ENCODE data around the gene NAA80. TPM values are rescaled to one million over a fixed set of nuclear protein-coding genes. Genes with fewer than 3 reads are reported as not detected.
"Not testable (repeated sequence)": the region's sequence is repeated elsewhere in the genome, so short reads cannot be mapped to it uniquely, and the experiment has no call there.

Gene NAA80
- polyA plus RNA-seq, 6 donors from 2014 or later, result 9.0 to 15.5 (median 11.6) TPM

DNA sequence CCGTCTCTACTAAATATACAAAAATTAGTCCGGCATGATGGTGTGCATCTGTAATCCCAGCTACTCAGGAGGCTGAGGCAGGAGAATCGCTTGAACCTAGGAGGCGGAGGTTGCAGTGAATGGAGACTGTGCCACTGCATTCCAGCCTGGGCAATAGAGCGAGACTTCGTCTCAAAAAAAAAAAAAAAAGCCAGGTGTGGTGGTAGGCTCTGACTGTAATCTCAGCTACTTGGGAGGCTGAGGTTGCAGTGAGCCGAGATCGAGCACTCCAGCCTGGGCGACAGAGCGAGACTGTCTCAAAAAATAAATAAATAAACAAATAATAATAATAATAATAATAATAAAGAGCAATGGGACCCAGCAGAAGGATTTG is 26.7 kb downstream of the NAA80 start:
- H3K27me3 Mint-ChIP-seq, result peaks cover 31 to 61% (median 32%) of the 10 kb centered on the region in 3 donors
- peak overlapping the region in 1 of 6 donors; percentile 84 for H3K27ac Mint-ChIP-seq
- not testable (repeated sequence) for ATAC-seq (ENCODE audit: low read depth in 2 of 2); H3K9me3 Mint-ChIP-seq; DNase-seq; H3K36me3 Mint-ChIP-seq
- peak overlapping the region in 2 of 8 donors; percentile 56 to 84 for H3K4me3 Mint-ChIP-seq
- H3K4me1 Mint-ChIP-seq, result peaks cover 19 to 29% (median 25%) of the 10 kb centered on the region in 3 donors

- H3K4me1 Mint-ChIP-seq, result peaks cover 19 to 29% (median 25%) of the 10 kb centered on the region in 3 donors
- no peaks in the 10 kb centered on the region for H3K9me3 Mint-ChIP-seq
- no peak for ATAC-seq (ENCODE audit: low read depth in 2 of 2)
- peak overlapping the region in 1 of 8 donors; percentile 15 for H3K4me3 Mint-ChIP-seq
- no peak for DNase-seq
- H3K36me3 Mint-ChIP-seq, result no peaks in the 10 kb centered on the region
- H3K27ac Mint-ChIP-seq, result no peak overlapping the region
- H3K27me3 Mint-ChIP-seq, result peaks cover 31 to 63% (median 31%) of the 10 kb centered on the region in 3 donors
These were observed 27.8 kb downstream of the NAA80 start for GRCh38 chr3:50271314-50271936.

DNA sequence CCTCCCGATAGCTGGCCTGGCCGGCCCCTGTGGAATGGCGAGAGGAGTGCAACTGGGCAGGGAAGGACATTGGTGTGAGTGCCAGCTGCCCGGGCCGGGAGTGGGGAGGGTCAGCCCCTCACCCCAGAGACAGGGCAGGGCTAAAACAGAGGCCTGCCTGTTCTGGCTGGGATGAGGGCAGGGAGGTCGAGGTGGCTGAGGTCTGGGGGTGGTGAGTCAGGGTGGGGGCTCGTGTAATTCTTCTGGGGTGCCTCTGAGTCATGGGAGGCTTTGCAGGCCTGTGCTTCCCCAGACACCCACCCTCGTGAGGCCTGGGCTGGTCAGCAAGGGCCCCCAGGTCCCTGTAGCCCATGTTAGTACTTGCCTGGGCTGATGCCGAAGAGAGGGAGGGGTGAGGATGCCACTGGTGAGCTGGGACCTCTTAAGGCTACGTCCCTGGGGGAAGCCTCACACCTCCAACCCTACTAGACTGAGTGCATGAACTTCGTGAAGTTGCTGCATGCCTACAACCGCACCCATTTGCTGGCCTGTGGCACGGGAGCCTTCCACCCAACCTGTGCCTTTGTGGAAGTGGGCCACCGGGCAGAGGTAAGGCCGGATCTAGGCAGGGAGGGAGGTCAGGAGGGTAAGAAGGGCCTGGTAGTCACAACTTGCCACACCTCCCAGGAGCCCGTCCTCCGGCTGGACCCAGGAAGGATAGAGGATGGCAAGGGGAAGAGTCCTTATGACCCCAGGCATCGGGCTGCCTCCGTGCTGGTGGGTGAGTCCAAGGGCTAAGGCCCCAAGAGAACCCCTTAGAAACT is 28.6 kb downstream of the NAA80 start:
- DNase-seq (no peak), ATAC-seq (ENCODE audit: low read depth in 2 of 2) (no peak)
- Mint-ChIP-seq H3K36me3 (no peaks in the 10 kb centered on the region), H3K4me1 (peaks cover 14 to 22% (median 22%) of the 10 kb centered on the region in 3 donors), H3K27ac (no peak overlapping the region), H3K27me3 (peaks cover 27 to 63% (median 30%) of the 10 kb centered on the region in 3 donors), H3K9me3 (no peaks in the 10 kb centered on the region), H3K4me3 (no peak overlapping the region)

- no peak overlapping the region for H3K27ac Mint-ChIP-seq
- H3K9me3 Mint-ChIP-seq, result no peaks in the 10 kb centered on the region
- H3K27me3 Mint-ChIP-seq, result peaks cover 21 to 59% (median 27%) of the 10 kb centered on the region in 3 donors
- no peak for ATAC-seq (ENCODE audit: low read depth in 2 of 2)
- H3K4me3 Mint-ChIP-seq, result no peak overlapping the region
- H3K36me3 Mint-ChIP-seq, result no peaks in the 10 kb centered on the region
- peaks cover 11 to 17% (median 15%) of the 10 kb centered on the region in 3 donors for H3K4me1 Mint-ChIP-seq
- no peak for DNase-seq
These were observed 29.2 kb downstream of the NAA80 start for GRCh38 chr3:50269977-50270413.

- Mint-ChIP-seq H3K9me3 (no peaks in the 10 kb centered on the region), H3K4me3 (peak overlapping the region in 1 of 8 donors; percentile 56), H3K27ac (no peak overlapping the region), H3K27me3 (peaks cover 18 to 53% (median 21%) of the 10 kb centered on the region in 3 donors), H3K4me1 (peaks cover 9 to 14% (median 11%) of the 10 kb centered on the region in 3 donors), H3K36me3 (no peaks in the 10 kb centered on the region)
- no peak for ATAC-seq (ENCODE audit: low read depth in 2 of 2)
- DNase-seq, result no peak
These were observed 29.7 kb downstream of the NAA80 start for GRCh38 chr3:50269460-50269859.

- peaks cover 4 to 8% (median 6%) of the 10 kb centered on the region in 3 donors for H3K4me1 Mint-ChIP-seq
- H3K36me3 Mint-ChIP-seq, result no peaks in the 10 kb centered on the region
- ATAC-seq (ENCODE audit: low read depth in 2 of 2) (no peak), DNase-seq (no peak)
- H3K9me3 Mint-ChIP-seq, result no peaks in the 10 kb centered on the region
- peaks cover 13 to 48% (median 16%) of the 10 kb centered on the region in 3 donors for H3K27me3 Mint-ChIP-seq
- H3K4me3 Mint-ChIP-seq, result peak within 1 kb of the TSS in 1 of 8 donors; percentile 56
- H3K27ac Mint-ChIP-seq, result peak within 1 kb of the TSS in 1 of 6 donors; percentile 59
These were observed 30.3 kb downstream of the NAA80 start, which contains the start of gene SEMA3B for GRCh38 chr3:50268703-50269451. Gene SEMA3B (plus strand): TSS chr3:50269147. CDS start chr3:50269241, 94 bp downstream.

- H3K4me1 Mint-ChIP-seq, result peaks cover 4 to 6% (median 5%) of the 10 kb centered on the region in 3 donors
- H3K36me3 Mint-ChIP-seq, result no peaks in the 10 kb centered on the region
- ATAC-seq (ENCODE audit: low read depth in 2 of 2) (no peak), DNase-seq (no peak)
- no peak overlapping the region for H3K4me3 Mint-ChIP-seq
- peak overlapping the region in 1 of 6 donors; percentile 59 for H3K27ac Mint-ChIP-seq
- peaks cover 13 to 47% (median 14%) of the 10 kb centered on the region in 3 donors for H3K27me3 Mint-ChIP-seq
- H3K9me3 Mint-ChIP-seq, result no peaks in the 10 kb centered on the region
These were observed 30.9 kb downstream of the NAA80 start for GRCh38 chr3:50268276-50268675.

DNA sequence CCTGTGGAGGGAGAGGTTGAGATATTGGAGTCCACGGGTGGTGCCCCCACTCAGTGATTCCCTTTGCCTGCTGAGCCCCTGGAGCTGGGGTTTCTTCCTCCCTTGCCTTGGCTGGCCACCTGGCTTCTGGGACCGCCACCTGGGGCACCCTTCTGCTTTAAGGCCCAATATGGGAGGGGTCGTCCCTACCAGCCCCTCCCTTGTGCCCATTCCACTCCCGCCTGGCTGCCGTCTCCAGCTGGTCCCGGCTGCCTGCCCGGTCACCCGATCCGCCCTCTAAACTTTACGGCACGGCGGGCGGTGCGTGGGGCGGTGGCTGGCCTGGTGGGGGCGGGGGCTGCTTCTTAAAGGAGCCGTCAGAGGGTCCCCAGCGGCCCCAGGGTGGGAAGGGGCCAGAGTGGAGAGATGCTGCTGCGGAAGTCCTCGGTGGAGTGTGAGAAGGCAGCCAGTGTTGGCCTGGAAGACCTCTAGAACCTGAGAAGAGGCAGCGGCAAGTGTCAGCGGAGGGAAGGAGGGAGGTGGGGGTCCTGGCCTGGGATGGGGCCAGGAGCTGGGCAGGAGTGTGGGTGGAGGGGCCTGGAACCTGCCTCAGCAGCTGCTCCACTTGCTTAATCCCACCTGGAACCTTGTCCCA is 31.8 kb downstream of the NAA80 start:
- H3K4me3 Mint-ChIP-seq, result no peak overlapping the region
- no peaks in the 10 kb centered on the region for H3K9me3 Mint-ChIP-seq
- peaks cover 8 to 41% (median 8%) of the 10 kb centered on the region in 3 donors for H3K27me3 Mint-ChIP-seq
- no peak for DNase-seq
- no peaks in the 10 kb centered on the region for H3K4me1 Mint-ChIP-seq
- ATAC-seq (ENCODE audit: low read depth in 2 of 2), result no peak
- H3K27ac Mint-ChIP-seq, result no peak overlapping the region
- H3K36me3 Mint-ChIP-seq, result no peaks in the 10 kb centered on the region

- Mint-ChIP-seq H3K4me1 (no peaks in the 10 kb centered on the region), H3K4me3 (no peak overlapping the region), H3K9me3 (no peaks in the 10 kb centered on the region), H3K27me3 (peaks cover 8 to 39% (median 8%) of the 10 kb centered on the region in 3 donors), H3K27ac (no peak overlapping the region), H3K36me3 (no peaks in the 10 kb centered on the region)
- DNase-seq (no peak), ATAC-seq (ENCODE audit: low read depth in 2 of 2) (no peak)
These were observed 32.4 kb downstream of the NAA80 start for GRCh38 chr3:50266836-50267235.

GRCh38 chr3:50266017-50266416 is 33.2 kb downstream of the NAA80 start:
- Mint-ChIP-seq H3K9me3 (no peaks in the 10 kb centered on the region), H3K36me3 (no peaks in the 10 kb centered on the region), H3K27ac (no peak overlapping the region), H3K4me3 (peak overlapping the region in 1 of 8 donors; percentile 63), H3K4me1 (peaks cover 0 to 1% (median 0%) of the 10 kb centered on the region in 3 donors), H3K27me3 (peaks cover 8 to 31% (median 8%) of the 10 kb centered on the region in 3 donors)
- no peak for ATAC-seq (ENCODE audit: low read depth in 2 of 2)
- no peak for DNase-seq

DNA sequence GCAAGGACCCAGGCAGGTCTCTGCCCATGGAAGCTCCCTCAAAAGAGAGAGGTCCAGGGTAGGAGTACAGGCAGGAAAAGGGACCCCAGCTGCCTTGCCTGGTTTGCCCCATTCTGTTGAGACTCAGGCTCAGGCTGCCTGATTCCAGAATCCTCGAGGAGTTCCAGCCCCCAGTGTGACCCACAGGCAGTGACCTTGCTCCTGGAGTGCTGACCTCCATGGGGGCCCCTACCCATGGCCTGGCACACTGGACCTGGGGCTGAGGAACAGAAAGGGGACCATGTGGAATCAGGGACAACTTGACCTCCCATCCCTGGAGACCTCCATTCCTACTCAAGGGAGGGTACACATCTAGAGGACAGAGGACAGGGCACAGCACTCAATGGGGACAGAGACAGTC is 33.6 kb downstream of the NAA80 start:
- Mint-ChIP-seq H3K36me3 (no peaks in the 10 kb centered on the region), H3K4me1 (peaks cover 0 to 2% (median 1%) of the 10 kb centered on the region in 3 donors), H3K27me3 (peaks cover 8 to 30% (median 8%) of the 10 kb centered on the region in 3 donors), H3K4me3 (peak overlapping the region in 1 of 8 donors; percentile 63), H3K9me3 (no peaks in the 10 kb centered on the region), H3K27ac (no peak overlapping the region)
- DNase-seq (no peak), ATAC-seq (ENCODE audit: low read depth in 2 of 2) (no peak)

DNA sequence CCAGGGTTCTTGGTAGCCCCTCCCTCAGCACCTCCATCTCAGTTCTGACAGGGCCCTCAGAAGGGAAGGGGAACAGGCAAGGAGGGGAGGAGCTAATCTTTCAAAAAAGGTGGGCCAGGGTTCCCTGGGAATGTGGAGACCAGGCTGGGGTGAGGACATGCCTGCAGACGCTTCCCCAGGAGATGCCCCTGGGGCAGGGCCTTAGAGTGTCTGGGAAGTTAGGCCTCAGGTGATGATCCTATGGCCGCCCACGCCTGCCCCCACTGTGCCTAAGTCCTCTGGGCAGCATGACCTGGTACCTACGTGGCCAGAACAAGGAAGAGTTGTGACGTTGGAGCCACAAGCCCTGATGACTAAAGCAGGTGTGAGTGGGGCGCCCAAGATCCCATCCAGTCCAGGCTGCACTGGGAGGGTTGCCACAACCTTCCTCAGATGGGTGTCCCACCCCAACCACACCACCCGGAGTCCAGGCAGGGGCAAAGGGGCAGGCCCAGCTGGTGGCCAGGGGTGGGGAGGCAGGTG is 34.2 kb downstream of the NAA80 start:
- no peak overlapping the region for H3K27ac Mint-ChIP-seq
- H3K27me3 Mint-ChIP-seq, result peaks cover 8 to 30% (median 8%) of the 10 kb centered on the region in 3 donors
- no peaks in the 10 kb centered on the region for H3K36me3 Mint-ChIP-seq
- DNase-seq, result no peak
- H3K4me1 Mint-ChIP-seq, result peaks cover 0 to 4% (median 1%) of the 10 kb centered on the region in 3 donors
- no peak overlapping the region for H3K4me3 Mint-ChIP-seq
- no peaks in the 10 kb centered on the region for H3K9me3 Mint-ChIP-seq
- ATAC-seq (ENCODE audit: low read depth in 2 of 2), result no peak

All from naive B cell (primary cell).